ENCODE results near the gene PEPD.

The PEPD gene

DNA sequence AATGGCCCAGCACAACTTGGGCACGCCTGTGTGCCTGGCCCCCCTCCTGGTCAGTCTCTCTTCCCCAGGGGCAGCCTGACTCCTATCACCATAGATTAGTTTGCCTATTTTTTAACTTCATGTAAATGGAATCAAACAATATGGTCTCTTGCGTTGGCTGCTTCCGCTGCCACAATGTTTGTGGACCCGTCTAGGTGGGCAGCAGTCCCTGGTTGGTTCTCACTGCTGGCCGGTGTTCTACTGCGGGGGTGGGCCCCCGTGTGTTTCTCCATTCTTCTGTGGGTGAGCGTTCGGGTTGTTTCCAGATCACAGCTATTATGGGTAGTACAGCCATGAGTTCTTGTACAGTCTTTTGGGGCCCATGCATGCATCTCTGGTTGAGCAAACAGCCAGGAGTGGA lies 100.8 kb downstream of the PEPD start:
- no peak for DNase-seq (ENCODE audit: low spot score)

DNA sequence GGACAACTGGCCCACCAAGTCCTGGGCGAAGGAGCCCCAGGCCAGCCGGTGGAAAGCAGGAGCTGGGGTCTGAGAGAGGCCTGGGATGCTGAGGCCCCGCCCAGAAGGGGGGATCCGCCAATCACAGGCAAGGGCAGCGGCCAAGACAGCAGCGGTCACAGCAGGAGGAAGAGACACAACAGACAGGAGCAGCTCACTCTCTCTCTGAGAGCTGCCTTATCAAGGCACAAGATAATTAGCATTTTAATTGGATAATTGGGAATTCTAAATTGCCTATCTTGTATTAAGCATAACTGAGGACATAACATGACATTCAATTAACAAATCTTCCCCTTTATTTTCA lies 101.8 kb downstream of the PEPD start:
- DNase-seq (ENCODE audit: low spot score), result no peak

DNA sequence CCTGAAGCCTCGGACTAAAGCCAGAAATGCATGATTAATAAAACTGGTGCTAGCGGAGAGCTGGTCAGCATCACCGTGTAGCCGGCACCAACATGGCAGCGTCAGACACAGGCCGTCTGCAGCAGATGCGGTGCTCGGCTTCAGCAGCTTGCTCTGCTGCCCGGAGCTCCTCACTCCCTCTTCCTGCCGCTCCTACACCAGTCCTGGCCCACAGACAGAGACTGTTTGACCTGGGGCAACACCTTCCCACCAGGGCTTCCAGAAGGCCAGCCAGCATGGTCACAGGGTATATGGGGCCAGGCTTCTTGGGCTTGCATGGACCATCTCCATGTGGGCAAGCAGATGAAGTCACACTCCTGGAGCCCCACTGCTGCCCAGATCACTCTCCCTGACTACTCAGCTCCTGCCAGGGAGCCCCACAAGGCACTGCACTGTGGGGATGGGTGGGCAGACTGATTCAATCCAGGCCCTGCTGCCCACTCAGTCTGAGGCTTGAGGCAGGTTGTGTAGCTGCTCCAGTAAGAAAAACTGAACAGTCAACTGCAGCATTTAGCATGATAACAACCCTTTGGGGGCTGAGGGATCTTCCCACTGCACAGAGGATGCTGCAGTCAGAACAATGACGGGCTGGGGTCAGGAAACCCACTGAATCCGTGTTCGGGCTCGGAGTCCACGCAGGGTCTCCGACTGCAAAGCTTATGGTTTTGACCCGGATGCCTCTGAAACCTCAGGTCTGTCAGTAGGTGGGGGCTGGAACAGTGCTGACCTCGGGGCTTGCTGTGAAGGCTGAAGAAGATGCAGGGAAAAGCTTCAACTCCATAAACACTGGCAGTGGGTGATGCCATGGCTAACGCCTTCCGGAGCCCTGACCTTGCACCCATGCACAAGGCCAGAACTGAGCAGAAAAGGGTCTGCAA lies 102.5 kb downstream of the PEPD start:
- DNase-seq (ENCODE audit: low spot score), result no peak

DNA sequence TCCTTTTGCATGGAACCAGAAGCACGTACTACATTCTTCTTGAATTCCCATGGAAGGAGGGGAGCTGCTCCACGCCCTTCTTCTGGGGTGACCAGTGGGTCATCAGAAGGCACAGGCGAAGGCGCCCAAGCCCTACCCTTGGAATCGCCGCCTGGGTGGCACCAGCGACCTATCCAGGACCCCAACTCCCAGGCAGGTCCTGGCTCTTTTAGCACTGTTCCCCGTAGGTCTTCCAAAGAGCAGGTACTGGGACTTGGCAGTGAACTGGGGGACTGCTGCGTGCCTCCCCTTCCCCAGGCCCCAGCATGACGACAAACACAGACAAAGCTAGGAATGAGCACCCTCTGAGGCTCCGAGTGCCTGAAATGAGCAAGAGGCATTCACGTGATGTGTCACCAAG lies 103.1 kb downstream of the PEPD start:
- no peak for DNase-seq (ENCODE audit: low spot score)

DNA sequence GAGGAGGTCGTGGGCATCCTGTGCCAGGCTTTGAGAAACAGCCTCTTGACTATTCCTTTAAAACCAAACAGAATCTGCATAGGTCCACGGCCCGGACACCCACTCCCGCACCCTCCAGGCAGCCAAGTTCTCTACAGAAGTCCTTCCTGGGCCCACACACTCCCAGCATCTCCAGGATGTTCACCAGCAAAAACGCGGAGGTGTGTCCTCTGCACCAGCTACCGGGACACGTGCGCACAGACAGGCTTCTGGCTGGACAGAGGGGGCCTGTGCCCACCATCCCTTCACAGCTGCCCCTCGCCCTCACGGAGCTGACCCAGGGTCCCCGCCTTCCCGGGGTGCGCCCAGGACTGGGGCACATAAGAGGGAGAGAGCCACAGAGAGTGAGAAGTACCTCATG lies 103.8 kb downstream of the PEPD start:
- DNase-seq (ENCODE audit: low spot score), result no peak

DNA sequence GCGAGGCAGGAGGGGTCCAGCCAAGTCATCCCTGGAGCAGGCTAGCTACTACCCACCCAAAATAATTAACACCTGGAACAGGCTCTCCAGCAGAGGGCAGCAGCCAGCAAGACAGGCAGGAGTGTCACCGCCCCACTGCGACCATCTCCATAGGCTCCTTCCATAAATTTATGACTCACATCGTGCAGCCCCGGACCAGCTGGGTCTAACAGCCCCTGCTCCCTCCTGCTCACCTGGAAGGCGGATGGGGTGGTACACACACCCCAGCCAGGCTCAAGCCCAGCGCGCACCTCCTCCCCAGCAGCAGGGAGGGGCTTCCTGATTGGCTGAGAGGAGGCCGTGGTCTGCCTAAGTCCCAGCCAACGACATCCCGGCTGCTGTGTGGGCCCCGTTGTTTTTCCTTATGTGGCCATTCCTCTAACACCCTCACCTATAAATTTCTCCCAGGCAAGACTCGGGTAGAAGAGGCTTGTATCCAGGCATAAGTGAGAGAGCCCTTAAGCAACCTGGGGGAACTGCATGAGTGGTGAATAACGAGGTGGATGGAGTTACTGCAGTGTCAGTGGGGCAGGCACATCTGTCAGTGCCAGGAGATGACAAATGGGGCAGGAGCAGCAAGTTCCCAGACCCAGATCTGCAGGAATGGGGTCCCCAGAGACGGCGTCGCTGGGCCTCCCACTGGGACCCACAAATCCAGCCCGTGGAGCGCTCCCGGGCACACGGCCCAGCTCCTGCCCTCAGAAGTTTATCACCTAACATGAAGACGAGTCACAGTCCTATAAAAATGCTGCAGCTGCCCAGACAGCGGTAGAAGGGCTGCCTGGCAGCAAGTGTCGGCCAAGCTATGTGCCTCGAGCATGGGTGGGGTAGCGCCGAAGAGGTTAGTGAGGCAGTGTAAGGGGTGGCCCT lies 105.0 kb downstream of the PEPD start:
- DNase-seq (ENCODE audit: low spot score), result peak; percentile 81

DNA sequence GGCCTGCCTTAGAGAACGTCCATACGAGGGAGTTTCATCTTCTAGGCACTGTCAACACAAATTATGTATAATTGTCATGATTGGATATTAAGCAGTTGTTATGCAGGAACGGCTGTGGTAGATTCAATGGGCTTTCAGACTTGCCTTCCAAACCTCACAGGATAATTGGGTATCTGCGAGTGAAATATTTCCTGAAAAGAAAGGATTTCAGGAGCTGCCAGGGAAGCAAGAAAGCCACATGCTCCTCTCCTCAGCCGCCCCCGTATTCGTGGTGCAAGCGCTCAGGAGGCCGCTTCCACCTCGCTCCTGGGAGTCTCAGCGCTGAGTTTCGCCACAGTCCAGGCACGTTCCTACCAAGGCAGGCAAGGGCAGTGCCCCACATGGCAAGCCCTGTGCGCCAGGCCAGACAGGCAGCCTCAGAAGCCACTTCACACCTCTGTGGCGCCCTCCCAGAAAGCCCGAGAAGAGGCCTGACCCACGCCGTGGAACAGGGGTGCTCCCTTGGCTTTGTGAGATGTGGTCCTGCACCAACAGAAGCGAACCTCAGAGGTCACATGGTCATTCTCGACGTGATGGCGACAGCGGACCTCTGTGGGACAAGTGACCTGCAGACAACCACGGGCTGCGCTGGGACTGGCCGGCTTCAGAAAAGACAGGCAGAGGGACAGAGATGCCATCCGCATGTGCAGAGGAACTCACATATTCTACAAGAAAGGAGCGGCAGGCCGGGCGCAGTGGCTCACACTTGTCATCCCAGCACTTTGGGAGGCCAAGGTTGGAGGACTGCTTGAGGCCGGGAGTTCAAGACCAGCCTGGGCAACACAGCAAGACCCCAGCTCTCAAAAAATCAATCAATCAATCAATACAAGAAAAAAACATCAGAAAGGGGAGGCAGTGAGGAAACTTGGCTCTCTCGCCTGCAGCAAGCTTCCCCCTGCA lies 106.7 kb downstream of the PEPD start:
- DNase-seq (ENCODE audit: low spot score), result no peak

DNA sequence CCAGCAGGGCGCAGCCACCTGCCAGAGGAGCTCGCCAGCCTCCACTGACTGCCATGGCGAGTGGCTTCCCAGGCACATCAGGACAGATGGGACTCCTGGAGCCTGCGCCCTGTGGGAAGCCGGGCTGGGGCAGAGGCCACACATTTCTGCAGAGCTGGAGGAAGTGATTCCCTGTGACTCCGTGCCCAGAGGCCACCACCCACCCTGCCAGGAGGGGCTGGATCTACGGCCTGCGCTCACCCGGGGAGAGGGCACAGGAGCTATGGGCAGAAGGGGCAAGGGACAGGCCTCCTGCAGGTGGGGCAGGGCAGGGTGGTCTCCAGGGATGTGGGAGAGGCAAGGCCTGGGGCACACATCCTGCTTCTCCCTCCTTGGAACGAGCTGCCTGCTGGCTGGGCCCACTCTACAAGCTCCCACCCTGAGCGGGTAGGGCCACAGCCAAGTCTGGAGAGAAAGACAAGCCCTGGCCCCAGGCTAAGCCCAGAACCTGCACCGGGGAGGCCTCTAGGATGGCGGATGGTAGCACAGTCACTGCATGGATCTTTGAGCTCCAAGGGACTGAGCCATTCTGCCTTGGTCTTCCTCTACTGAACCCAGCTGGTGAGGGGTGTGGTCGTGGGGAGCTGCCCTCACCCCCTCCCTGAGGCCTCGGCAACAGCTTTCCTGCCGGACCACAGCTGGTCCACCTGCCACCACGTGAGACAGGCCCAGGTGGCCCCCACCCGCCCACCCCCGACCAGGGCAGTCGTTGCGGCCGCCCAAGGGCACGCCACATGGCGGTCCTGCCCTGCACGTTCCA lies 107.5 kb downstream of the PEPD start:
- no peak for DNase-seq (ENCODE audit: low spot score)

DNA sequence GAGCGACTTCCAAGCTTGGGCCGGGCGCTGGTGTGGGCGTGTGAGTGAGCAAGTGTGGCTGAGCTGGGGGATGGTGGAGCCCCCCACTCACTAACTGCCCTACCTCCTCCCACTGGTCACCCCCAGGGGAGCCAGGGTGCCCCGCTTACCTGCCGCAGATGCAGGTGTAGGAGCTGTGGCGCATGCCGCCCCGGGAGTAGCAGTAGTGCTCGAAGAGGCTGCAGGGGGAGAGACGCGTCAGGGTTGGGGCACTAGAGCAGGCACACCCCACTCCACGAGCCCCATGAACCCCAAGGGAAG lies 108.2 kb downstream of the PEPD start:
- no peak for DNase-seq (ENCODE audit: low spot score)

DNA sequence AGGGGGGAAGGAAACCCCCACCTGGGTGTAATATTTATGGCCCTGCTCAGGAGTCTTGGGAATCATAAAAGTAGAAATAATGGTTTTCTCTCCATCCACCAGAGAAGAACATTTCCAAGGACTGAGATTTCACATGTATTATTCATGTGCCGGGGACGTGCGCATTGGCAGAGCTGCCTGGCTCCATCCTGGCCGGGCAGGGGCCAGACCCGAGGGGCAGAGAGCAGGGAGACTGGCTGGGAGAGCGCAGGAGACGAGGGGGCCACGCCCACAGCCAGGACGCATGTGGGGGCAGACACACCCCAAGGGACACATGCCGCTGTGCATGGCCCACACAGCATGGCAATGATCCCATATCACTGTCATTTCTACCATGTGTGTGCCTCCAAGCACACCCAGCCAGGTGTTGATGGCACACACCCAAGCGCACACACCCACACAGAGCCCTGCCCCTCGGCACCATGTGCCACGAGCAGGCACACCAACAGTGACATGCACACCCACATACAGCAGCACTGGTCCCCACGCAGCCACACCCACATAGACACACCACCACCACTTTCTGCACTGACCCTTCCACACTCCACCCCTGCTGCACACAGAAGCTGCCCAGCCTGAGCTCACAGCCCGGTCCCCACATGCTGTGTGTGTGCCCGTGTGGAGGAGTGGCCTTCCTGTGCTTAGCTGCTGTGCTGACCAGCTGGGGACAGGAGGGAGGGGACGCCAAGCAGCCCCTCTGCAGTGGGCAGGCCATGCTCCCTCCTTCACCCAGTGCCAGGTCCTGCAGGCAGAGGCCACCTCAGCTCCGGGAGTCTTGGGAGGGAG lies 108.8 kb downstream of the PEPD start:
- no peak for DNase-seq (ENCODE audit: low spot score)

DNA sequence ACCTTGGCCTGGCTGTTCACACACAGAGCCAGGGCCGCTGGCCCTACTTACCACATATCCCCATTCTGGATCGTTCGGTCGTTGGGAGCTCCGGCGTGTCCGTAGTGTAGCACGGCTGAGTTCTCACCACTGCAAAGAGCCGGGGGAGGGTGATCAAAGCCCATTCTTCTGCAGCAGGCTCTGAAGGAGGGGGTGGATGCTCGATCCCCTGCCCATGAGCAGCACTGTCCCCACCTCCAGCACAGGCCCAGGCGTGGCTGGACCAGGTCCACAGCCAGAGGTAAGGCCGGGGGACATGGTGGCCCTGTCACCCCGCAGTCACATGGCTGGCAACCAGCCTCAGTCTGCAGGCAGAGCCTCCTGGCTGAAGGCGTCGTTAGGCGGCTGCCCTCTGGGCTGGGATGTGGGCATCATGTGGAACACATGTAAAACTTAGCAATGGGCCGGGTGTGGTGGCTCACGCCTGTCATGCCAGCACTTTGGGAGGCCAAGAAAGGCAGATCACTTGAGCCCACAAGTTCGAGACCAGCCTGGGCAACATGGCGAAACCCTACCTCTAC lies 109.9 kb downstream of the PEPD start:
- DNase-seq (ENCODE audit: low spot score), result no peak

DNA sequence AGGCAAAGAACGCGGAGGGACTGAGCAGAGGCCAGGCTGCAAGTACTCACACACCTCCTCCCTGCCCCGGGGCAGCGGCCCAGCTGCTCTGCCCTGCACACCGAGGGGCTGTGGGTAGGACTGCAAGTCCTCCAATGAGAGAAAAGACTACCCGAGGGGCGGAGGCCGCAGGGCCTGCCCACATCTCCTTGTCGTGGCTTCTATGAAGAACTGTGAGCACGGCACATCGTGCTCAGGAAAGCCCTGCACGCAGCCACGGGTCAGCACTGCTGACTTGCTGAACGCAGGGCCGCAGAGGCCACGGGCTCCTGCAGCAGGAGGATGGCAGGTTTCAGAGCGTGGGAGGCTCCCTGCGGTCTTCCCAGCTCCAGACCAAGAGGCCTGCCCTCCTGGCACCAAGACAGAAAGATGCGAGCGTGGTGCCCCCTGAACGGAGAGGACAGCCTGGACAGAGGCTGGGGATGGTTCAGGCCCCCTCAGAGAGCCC lies 110.6 kb downstream of the PEPD start:
- DNase-seq (ENCODE audit: low spot score), result no peak

DNA sequence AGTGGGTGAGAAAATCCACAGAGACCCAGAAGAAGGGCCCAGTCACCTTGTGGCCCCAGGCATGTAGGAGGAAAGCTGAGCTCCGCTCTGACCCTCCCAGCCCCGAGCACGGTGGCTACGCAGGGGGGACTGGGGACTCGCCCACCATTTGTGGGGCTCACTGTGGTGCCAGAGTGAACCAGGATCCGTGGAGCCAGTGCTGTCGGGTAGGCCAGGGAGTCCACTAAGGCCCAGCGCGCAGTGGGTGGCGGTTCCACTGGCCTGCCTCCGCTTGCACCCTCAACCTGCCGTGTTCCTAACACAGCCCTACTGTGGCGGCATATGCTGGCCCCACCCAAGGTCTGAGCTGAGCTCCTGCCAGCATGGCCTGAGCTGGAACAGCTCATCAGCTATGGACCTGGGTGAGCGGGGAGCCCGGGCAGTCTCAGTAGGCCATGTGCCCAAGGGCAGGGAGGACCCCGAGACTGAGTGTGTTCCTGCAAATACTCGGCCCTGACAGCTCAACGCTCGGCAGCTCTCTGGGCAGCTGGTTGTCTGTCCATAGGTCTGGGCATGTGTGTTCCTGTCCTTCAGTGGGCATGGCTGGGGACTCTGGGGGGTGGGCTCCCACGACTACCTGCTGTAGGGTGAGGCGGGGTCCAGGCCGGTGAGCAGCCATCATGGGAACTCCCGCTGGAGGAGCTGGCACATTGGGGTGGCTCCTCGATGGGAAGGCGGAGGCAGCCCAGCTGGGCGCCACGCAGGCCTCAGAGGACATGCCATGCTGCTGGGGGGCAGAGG lies 111.5 kb downstream of the PEPD start:
- DNase-seq (ENCODE audit: low spot score), result no peak

DNA sequence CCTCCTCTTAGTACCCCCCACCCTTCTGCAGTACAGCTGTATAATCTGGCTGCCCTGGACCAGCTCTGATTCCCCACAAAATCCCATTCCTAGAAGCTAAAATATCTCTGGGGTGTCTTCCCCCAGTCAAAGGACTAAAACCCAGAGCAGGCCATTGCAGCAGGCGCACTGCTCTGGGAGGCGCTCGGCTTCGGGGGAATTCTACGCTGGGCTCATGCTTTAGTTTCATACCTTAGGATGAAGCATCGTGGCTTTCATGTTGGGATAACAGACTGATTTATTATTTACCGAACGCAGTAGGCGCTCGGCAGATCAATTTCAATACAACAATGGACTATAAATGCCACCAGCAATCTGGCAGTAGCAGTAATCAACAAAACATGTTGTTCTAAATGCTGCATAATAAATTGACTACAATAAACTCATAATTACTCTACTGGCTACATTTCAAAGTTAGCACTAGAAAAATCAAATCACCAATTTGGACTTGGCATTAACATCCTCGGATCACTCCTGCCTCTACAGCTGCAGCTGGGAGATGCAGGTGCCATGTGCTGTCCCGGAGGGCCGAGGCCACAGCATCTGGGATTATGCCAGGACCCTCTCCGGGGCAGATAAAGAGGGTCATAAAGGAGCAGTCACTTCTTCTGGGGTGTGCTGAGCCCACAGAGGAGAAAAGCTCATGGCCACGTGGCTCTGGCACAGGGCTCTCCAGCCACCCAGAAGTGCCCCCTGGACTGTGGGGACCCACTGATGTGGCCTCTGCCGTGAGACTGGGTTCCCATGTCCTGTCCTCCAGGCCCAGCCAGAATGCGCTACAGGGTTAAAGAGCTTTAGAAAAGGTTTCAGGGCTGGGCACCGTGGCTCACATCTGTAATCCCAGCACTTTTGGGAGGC lies 112.8 kb downstream of the PEPD start:
- DNase-seq (ENCODE audit: low spot score), result no peak

DNA sequence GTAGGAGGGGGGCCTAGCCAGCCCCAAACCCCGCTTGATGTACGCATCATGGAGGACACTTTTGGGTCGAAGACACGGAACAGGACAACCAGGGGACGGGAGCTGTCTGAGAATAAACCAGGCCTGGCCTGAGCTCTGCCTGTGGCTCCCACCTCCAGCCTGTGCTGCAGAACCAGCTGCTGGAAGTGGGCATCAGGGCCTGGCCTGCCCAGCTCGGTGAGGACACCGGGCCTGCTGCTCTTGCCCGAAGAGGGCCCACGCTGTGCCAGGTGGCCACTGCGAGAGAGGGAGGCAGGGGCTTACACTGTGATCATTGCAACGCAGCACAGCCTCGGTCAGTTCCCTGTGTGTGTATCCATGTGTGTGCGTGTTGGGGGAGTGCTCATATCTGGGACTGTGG lies 113.5 kb downstream of the PEPD start:
- no peak for DNase-seq (ENCODE audit: low spot score)

DNA sequence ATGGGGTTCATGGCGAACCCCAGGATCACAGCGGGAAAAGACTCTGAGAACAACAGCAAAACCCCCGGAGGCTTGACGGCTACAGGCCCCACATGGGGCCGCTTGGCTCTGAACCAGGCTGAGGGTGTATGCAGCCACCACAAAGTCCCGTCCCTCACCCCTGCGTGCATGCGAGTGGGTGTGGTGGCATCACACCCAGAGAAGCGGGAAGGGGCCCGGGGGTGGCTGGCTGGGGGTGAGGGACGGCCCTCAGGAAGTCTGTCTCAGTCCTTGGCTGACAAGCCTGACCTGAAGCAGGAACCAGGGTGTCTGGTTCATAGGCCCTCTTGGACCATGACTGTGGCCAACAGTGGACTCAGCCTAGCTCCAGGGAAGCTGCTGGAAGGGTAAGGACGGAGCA lies 113.9 kb downstream of the PEPD start:
- no peak for DNase-seq (ENCODE audit: low spot score)

DNA sequence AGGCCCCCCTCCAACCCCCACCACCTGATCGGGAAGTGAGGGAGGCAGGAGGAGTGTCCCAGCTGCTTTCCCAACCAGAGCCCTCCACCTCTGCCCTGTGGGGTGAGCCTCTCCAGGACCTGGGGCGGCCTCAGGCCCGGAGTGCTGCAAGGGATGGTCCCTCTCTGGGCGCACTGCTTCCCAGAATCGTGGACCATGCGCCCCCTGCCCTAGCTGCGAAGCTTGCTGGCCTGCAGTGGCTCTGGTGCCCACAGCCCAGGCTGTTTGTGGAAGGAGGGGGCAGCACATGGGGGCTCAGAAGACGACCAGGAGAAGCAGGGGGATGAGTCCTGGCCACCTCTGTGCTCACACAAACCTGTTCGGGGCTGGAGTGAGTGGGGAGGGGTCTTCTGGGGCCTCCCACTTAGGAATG lies 114.4 kb downstream of the PEPD start:
- no peak for DNase-seq (ENCODE audit: low spot score)

DNA sequence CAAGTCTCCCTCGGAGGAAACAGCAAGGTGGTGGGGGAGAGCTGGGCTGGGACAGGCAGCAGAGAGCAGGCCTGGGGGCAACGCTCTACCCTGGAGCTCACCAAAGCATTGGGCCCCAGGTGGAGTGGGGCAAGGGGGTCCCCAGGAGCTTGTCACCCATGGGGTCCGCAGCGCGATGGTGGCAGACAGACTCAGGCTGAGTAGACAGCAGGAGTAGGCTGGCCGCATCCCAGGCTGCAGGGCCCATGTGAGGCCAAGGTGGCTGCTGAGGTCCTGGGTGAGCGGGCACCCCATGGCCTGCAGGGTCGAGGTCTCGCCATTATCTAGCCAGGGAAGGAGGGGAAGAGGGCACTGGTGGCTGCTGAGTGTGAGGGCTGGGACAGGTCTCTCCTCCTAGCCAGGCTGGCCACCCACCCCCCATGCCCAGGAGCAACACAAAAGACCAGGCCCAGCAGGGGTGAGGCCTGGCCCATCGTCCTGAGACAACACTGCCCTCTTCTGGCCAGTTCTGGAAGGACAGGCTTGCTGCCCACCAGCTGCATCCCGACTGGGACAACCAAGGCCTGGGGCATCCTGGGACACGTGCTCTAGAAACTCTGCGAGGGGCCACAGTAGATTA lies 115.0 kb downstream of the PEPD start:
- DNase-seq (ENCODE audit: low spot score), result peak; percentile 91
